HS-5 (cell line): ENCODE data around the gene NR1D2.
A peak's percentile ranks its signal among the peaks of the same experiment; 100 is the strongest.
"Not testable (repeated sequence)": the region's sequence is repeated elsewhere in the genome, so short reads cannot be mapped to it uniquely, and the experiment has no call there.

Experiments
- DNase-seq: peaks from one replicate; pipeline ENCODE4 v3.0.0-alpha.2; 2012; ENCODE audit warnings: low read depth

The NR1D2 gene

DNA sequence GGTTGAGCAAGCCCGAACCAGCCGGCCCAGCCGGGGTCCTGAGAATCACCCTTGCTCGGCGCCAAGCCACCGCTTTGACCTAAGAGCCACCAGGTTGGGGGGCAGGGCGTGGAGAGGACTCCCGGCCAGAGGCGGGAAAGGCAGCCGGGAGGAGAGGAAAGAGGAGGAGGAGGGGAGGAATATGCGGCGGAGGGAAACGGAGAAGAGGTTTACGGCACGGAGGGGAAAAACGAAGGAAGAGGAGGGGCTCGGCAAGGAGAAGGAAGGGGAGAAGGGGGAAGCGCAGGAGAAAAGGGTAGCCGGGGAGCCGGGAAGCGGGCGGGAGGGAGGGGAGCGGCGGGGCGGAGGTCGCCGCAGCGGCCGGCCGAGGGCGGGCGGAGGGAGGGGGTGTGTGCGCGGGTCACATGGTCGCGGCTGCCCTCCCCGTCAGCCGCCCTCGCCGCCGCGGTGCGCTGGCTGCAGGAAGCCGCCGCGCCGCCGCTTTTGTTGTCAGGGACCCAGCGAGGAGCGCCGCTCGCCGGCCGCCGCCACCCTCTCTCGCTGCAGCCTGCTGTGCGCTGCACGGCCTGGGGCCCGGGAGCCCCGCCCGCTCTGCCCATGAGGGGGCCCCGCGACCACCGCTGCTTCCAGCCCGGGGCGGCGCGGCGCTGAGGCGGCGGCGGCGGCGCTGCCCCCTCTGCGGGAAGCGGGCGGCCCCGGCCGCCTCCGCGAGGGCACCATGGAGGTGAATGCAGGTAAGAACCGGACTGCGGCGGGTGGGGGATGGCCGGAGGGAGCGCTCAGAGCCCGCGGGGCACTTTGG is at the start of gene NR1D2:
TSS of gene NR1D2 (plus strand) at position 426 of the 802 bp plus-strand sequence. CDS start at position 719, 293 bp downstream.
- DNase-seq: peak; percentile 44

DNA sequence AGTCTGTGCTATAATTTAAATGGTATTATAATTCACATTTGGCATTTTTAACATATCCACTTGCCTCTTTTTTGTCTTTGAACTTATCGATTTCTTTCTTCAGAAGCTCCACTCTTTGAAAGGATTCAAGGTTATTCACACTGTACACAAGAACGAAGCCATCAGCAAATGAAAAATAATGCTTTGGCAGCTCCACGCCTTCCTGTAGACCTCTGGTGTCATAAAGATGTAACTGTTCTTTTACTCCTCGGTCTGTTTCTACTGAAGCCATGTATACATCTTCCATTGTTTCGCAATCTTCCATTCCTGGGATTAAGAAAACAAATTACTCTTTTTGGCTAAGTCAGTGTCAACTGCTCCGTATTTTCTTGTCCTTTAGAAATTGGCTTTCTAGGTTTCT is 44.3 kb upstream of the NR1D2 start:
- no peak for DNase-seq

DNA sequence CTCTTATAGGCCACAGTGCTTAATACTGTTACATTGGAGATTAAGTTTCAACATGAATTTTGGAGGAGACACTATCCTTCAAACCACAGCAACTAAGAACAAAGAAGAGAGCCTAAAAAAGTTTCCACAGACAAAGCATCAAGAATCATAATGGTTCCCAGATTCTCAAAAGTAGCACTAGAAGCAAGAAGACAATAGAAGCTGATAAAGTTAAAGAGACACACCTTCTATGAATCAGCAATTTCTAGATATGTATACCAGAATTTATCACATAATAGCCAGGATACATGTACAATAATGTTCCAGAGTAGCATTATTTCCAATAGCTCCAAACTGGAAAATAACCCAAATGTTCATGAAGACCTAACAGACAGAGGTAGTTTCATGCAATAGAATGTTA is 40.5 kb upstream of the NR1D2 start:
- no peak for DNase-seq

DNA sequence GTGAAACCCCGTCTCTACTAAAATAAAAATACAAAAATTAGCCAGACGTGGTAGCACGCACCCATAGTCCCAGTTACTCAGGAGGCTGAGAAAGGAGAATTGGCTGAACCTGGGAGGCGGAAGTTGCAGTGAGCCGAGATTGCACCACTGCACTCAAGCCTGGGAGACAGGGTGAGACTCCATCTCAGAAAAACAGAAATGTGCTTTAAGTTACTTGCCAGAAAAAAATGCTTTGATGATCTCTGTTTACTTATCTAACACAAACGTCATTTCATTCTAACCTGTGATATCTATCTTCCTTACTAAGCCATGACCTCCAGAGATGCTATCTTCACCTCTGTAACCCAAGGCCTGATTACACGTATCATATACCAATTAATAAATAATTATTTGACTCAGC is 35.7 kb upstream of the NR1D2 start:
- no peak for DNase-seq

DNA sequence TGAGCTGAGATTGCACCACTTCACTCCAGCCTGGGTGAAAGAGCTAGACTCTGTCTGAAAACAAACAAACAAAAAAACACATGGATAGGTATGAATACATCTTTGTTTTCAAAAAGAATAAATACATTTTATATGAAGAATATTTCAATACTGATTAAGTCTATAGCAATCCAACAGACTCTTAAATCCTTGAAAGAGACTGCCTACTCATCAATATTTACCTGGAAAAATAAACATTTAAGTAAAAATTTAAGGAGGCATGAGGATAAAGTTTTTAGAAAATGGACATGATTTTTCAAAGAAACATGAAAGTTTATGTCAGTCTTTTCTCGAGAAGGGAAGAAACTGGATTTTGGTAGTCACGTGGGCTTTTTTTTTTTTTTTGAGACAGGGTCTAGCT is 33.7 kb upstream of the NR1D2 start:
- DNase-seq: no peak

DNA sequence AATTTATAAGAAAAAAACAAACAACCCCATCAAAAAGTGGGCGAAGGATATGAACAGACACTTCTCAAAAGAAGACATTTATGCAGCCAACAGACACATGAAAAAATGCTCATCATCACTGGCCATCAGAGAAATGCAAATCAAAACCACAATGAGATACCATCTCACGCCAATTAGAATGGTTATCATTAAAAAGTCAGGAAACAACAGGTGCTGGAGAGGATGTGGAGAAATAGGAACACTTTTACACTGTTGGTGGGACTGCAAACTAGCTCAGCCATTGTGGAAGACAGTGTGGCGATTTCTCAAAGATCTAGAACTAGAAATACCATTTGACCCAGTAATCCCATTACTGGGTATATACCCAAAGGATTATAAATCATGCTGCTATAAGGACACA is 32.8 kb upstream of the NR1D2 start:
- not testable (repeated sequence) for DNase-seq

DNA sequence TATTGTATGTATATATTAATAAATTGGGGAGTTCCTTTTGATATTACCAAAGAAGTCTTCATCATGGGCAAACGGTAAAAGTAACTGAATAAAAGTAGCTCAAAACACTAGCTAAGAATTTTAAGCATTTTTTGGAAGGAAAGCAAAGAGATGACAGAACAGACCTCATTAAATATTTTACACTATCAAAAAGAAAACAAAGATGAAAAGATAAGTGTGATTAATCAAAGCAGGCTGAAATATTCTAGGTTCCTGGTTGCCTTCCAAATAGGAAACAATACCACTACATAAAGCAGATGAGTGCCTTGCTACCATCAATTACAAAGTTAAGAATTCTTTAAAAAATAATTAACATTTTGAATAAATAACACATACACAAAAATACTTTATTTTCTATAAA is 31.9 kb upstream of the NR1D2 start:
- DNase-seq: no peak

DNA sequence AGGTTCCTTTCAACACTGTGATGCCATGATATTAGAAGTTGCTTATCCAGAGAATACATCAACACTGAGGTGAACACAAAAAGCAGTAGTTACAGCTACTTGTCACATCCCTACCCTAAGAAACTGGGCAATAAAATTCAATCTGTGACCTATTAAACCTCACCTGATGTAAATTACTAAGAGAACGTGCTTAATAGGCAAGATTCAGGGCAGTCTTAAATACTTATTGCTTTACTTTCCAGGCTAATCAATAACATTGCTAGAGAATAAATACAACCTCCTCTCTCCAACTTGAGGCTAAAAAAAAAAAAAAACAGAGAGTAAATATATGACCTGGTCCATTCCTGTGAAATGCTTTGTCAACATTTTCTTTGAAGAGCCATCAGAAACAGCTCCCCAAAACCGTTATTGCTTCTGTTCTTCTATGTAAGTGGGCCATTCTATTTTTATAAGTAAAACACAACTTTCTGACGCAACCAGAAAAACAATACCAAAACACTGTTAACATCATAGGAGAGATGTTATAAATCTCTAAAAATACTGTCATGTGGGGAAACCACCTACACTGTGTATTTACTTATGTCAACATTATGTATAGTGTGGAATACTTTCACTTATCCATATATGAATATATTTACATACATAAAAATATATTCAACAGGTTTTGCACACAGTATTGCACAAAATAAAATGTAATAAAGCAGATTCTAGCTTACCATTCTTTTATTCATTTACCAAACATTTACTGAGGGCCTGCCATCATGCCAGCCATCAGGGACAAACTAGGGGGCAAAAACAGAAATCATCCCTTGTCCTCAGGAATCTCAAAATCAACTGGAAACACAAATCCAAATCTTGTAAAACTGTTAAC is 31.0 kb upstream of the NR1D2 start:
- no peak for DNase-seq

DNA sequence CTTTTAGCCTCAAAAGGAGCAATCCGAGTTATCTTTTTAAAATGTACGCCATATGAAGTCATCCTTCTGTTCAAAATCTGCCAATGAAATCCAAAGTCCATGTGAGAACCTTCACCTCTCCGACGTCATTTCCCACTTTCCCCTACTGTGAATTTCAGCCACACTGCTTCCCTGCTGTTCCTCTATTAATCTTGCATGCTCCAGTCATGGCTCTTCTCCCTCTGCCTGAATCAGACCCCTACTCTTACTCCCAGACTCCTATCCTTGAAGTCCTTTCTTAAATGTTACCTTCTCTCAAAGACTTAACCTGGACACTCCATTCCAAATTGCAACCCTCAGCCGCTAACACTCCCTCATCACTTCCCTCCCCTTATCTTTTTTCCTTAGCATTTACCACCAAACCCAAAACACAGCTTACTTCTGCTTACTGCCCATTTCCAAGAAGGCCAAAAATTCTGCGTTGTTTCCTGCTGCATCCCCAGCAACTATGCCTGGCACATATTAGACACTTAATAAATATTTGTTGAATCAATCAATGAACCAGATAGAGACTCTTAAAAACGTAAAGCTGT is 29.5 kb upstream of the NR1D2 start:
- DNase-seq: no peak

DNA sequence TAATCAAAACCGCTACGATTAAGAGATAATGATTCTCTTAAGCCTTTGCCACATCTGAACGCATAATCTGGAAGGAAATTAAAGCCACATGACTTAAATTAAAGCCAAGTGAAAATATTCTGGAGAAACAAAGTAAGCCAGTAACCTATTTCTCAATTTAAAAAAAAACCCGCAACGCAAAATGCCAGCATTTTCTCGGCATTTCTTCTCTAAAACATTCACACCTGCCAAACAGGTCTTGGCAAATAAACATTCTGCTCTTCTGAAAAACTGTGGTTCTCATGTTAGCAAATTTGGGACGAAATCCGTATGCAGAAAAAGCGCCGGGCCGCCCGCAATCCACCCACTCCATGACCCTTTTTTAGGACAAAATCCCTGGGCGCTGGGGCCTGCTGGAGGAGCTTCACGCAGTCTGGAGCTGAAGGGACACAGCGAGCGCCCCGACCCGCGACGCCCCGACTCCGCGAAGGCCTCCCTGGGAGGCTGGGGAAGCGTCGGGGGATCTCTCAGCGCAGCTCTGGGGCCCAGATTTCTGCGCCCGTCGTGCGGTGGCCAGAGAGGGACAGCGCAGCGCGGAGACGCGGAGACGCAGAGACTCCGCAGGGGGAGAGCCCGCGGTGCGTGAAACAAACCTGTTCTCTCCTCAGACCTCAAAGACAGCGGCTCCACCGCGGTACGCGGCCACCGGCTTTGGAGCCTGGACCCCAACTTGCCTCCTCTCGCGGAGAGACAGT is 28.8 kb upstream of the NR1D2 start:
- no peak for DNase-seq

DNA sequence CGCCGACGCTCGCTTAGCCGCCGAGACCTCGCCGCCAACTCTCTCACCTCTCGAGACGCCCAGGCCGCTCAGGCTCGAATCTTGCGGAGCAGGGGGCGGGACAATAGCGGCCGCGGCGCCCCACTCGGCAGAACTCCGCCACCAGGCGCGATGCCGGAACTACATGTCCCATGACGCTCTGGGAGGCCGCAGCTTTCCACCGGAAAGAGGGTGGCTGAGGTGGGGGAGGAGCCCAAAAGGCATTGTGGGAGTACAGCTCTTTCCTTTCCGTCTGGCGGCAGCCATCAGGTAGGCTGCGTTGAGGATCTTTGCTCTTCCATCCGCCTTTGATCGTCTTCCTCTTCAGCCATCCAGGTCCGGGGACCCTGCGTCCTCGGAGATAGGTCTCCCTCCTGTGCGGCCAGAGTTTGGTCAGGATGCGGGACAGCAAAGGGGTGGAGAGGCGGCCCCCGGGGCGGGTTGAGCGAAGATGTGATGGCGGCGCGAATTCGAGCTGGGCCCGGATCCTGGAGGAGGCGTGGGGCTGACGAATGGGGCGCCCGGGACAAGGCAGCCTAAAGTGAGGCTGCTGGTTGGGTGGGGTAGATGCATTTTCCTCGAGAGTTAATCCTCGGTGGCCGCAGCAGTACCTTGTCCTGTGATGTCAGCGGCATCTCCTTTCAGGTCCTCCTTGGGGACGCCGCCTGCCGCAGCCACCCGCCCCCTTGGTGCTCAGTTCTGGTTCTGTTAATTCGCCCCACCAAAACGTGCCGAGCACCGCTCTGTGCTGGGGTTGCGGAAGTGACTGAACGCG is 28.0 kb upstream of the NR1D2 start, which contains the start of the genes NKIRAS1 and RPL15:
TSS of gene NKIRAS1 (minus strand) at position 105 of the 793 bp plus-strand sequence. CDS start 6,086 bp downstream, outside the sequence.
TSS of gene RPL15 (plus strand) at position 247 of the 793 bp plus-strand sequence. CDS start 728 bp downstream, outside the sequence.
- DNase-seq: peak; percentile 84

DNA sequence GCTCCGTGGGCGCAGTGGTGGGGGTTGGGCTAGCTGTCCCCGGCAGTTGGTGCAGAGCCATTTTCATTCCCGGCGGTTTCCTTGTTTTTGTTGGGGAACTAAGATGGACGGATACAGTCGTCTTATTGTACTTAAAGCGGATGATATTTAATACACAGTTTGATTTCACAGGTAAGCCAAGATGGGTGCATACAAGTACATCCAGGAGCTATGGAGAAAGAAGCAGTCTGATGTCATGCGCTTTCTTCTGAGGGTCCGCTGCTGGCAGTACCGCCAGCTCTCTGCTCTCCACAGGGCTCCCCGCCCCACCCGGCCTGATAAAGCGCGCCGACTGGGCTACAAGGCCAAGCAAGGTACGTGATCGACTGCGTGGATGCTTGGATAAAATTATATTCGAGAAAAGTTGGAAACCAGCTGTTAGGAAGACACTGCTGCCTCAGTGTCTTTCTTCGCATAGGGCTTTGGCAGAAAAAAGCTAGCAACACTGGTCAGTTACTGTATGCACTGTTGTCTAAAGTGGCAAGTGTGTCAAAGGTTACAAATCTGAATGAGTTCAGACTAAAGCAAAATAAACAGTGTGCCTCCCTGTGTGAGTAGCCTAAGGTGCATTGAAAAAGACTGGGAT is 27.3 kb upstream of the NR1D2 start:
- DNase-seq: not testable (repeated sequence)

DNA sequence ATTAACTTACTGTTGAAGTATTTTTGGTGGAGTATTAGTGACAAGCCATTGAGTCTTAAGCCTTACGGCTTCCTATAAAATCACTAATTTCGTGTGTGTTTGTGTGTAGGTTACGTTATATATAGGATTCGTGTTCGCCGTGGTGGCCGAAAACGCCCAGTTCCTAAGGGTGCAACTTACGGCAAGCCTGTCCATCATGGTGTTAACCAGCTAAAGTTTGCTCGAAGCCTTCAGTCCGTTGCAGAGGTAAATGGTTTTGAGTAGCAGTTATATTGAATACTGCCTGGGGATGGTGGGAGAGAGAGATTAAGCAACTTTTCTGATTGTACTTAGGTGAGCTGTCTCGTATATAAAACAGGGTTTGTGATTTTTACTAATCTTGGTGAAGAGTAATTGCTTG is 26.8 kb upstream of the NR1D2 start:
- DNase-seq: not testable (repeated sequence)

DNA sequence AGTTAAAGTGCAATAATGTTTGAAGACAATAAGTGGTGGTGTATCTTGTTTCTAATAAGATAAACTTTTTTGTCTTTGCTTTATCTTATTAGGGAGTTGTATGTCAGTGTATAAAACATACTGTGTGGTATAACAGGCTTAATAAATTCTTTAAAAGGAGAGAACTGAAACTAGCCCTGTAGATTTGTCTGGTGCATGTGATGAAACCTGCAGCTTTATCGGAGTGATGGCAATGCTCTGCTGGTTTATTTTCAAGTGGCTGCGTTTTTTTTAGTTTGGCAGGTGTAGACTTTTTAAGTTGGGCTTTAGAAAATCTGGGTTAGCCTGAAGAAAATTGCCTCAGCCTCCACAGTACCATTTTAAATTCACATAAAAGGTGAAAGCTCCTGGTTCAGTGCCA is 25.5 kb upstream of the NR1D2 start:
- no peak for DNase-seq

DNA sequence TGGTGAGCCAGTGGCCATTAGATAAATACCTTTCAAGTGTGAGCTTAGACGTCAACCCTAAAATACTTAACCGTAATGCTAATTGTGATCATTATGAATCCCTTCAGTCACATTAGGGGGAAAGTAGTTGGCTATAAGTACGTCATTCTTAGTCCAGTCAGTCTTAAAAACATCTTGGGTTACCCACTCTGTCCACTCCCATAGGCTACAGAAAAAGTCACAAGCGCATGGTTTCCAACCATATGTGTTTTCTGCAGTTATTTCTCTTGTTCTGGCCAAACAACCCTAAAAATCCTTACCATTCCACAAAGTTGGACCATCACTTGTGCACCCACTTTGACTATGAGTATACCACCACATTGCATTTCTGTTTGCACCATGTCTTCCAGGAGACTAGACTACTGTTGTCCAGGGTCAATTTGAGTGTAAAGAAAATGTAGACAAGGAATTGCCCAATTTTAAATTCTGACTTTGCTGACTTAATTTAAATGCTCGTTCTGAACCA is 24.9 kb upstream of the NR1D2 start:
- DNase-seq: no peak

DNA sequence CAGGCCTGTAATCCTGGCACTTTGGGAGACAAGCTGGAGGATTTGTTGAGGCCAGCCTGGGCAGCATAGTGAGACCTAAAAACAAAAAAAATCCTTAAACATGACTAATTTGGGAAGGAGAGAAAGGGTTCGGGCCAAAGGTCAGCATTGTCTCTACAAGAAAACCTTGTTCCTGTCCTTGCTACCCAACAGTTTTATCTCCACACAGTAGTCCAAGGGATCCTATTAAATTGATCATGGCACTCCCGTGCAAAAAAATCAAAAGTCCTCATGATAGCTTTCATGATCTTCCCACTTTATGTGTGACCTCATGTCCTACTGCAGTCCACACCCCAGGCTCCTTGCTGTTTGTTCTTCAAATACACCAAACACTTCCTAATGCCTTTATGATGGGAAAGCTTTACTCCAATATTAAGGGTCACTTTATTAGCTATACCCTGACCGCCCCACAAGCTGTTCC is 24.0 kb upstream of the NR1D2 start:
- no peak for DNase-seq

DNA sequence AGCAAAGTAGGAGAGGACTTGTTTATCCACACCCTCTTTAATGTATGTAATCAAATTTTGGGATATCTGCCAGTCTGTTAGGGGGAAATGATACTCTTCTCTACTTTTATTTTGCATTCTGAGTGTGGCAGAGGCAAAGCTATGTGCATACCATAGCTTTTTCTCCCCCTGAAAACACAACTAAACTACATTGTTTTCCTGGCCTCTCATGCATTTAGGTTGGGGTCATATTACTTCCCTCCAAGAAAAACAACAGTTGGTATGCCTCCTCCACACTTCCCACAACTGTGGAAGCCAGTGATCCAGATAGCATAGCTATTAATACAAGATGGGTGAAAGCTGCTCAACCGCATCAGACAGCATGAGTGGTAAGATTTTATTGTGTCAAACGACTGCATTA is 21.3 kb upstream of the NR1D2 start:
- DNase-seq: no peak

DNA sequence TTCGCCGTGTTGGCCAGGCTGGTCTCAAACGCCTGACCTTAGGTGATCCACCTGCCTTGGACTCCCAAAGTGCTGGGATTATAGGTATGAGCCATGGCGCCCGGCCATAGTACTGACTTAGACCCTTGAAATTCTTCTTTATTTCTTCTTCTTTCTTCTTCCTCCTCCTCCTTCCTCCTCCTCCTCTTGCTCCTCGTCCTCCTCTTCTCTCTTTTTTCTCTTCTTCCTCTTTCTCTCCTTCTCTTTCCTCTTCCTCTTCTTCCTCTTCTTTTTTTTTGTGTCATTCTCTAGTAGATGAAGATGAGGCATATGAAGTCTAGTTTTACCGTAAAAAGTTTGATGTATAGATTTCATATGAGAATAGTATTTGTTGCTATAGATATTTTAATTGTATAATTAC is 18.8 kb upstream of the NR1D2 start:
- no peak for DNase-seq

DNA sequence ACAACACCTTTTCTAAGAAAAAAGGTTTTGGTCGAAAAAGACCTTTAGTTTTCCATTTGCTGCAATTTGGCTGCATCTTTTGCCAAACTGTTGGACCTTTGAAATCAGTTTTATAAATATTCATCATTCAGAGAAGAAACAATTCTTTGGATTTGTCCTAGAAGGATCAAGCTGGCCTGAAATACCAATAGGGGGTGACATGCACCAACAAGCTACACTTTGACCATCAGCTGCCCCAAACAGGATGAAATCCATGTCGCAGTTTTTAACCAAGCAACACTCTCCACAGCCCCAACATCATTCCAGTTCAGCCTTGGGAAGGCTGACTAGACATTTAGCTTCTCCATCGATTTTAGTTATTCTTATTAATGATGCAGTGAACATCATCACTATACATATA is 18.4 kb upstream of the NR1D2 start:
- DNase-seq: no peak

DNA sequence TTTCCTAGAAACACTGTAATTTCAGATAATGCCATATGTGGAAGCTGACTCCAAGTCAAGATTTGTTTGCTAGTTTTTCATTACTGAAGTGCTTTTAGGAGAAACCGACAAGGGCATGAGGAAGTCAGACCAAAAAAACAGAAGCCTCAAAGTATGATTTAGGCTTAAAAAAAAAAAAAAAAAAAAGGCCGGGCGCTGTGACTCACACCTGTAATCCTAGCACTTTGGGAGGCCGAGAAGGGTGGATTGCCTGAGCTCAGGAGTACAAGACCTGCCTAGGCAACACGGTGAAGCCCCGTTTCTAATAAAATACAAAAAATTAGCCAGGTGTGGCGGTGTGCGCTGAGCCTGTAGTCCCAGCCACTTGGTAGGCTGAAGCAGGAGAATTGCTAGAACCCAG is 16.6 kb upstream of the NR1D2 start:
- no peak for DNase-seq
